ENCODE results near the gene LGALS14.
A peak's percentile ranks its signal among the peaks of the same experiment; 100 is the strongest.
"Not testable (repeated sequence)": the region's sequence is repeated elsewhere in the genome, so short reads cannot be mapped to it uniquely, and the experiment has no call there.

LGALS14 gene

GRCh38 chr19:39704181-39705044 lies at the start of gene LGALS14:
TSS of gene LGALS14 (plus strand) at chr19:39704481. CDS start at chr19:39704529, 48 bp downstream.
- H3K4me1 Mint-ChIP-seq = peaks cover 47% of the 10 kb centered on the region
- H3K4me3 Mint-ChIP-seq = peak within 1 kb of the TSS; percentile 54
- H3K27ac Mint-ChIP-seq = peak within 1 kb of the TSS; percentile 91

DNA sequence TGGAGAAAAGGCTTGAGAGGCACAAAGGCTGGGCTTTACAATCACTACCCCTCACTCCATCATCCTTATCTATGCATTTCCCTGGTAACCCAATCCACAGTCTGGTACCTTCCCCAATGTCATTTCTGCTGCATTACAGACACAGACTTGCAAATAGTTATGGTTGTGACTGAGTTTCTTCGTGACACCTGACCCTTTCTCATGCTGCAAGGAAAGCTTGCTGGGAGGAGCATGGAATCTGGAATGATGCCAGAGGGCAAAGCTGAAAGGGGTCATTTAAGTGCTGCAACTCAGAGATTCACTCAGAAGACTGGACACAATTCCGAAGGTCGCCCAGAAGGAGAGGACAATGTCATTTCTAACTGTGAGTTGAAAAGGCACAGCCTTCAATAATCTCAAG lies 48.7 kb upstream of the LGALS14 start, which contains the start of gene LGALS16:
Gene LGALS16 (plus strand): TSS at position 301 of the 400 bp plus-strand sequence. CDS start 49 bp downstream, at position 350.
- H3K4me1 Mint-ChIP-seq = no peaks in the 10 kb centered on the region
- H3K4me3 Mint-ChIP-seq = no peak within 1 kb of the TSS
- H3K27ac Mint-ChIP-seq = no peak within 1 kb of the TSS
- H3K27me3 Mint-ChIP-seq = peaks cover 3% of the 10 kb centered on the region
- H3K9me3 Mint-ChIP-seq = no peaks in the 10 kb centered on the region
- H3K36me3 Mint-ChIP-seq = no peaks in the 10 kb centered on the region

More at GRCh38 chr19:39704181-39705044, at the start of gene LGALS14:
- Mint-ChIP-seq H3K27me3 (no peaks in the 10 kb centered on the region), H3K9me3 (peaks cover 4% of the 10 kb centered on the region), H3K36me3 (peaks cover 4% of the 10 kb centered on the region)

DNA sequence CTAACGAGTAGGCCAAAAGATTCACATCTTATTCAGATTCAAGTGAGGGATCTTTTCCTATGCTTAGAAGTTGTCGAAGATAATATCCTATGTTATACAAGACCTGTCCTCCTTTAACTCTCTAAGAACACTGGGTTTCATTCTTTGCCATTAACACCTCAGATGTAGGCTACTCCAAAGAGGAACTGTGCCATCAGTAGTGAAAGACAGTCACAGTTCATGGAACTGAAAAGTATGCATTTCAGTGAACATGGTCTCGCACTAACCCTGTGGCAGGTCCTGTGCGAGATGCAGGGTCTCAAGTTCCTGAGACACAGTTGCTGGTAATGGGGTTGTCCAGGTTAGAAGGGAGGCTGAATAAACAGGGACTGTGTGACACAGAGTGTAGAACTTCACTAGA lies 44.5 kb upstream of the LGALS14 start:
- Mint-ChIP-seq H3K27me3 (no peaks in the 10 kb centered on the region), H3K9me3 (no peaks in the 10 kb centered on the region), H3K4me3 (no peak overlapping the region), H3K27ac (no peak overlapping the region), H3K4me1 (peaks cover 10% of the 10 kb centered on the region), H3K36me3 (no peaks in the 10 kb centered on the region)

- H3K4me1 Mint-ChIP-seq = peaks cover 10% of the 10 kb centered on the region
- no peaks in the 10 kb centered on the region for H3K9me3 Mint-ChIP-seq
- no peaks in the 10 kb centered on the region for H3K36me3 Mint-ChIP-seq
- H3K4me3 Mint-ChIP-seq = no peak overlapping the region
- H3K27ac Mint-ChIP-seq = no peak overlapping the region
- H3K27me3 Mint-ChIP-seq = no peaks in the 10 kb centered on the region
Observed at GRCh38 chr19:39660661-39661060, 43.6 kb upstream of the LGALS14 start.

- Mint-ChIP-seq H3K27me3 (no peaks in the 10 kb centered on the region), H3K4me1 (peaks cover 10% of the 10 kb centered on the region)
Observed at GRCh38 chr19:39661565-39661964, 42.7 kb upstream of the LGALS14 start.

GRCh38 chr19:39669860-39670259 lies 34.4 kb upstream of the LGALS14 start:
- H3K4me3 Mint-ChIP-seq, H3K27me3 Mint-ChIP-seq, H3K27ac Mint-ChIP-seq, H3K36me3 Mint-ChIP-seq, H3K9me3 Mint-ChIP-seq: not testable (repeated sequence)
- peaks cover 28% of the 10 kb centered on the region for H3K4me1 Mint-ChIP-seq

More at GRCh38 chr19:39661565-39661964, 42.7 kb upstream of the LGALS14 start:
- Mint-ChIP-seq H3K4me3 (no peak overlapping the region), H3K9me3 (no peaks in the 10 kb centered on the region), H3K27ac (no peak overlapping the region), H3K36me3 (peaks cover 2% of the 10 kb centered on the region)

- H3K4me3 Mint-ChIP-seq = no peak overlapping the region
- H3K9me3 Mint-ChIP-seq = no peaks in the 10 kb centered on the region
- H3K4me1 Mint-ChIP-seq = peaks cover 39% of the 10 kb centered on the region
- H3K27me3 Mint-ChIP-seq = peaks cover 3% of the 10 kb centered on the region
- peaks cover 3% of the 10 kb centered on the region for H3K36me3 Mint-ChIP-seq
- H3K27ac Mint-ChIP-seq = no peak overlapping the region
Observed at GRCh38 chr19:39670998-39671397, 33.3 kb upstream of the LGALS14 start.

GRCh38 chr19:39671739-39672363 lies 32.4 kb upstream of the LGALS14 start:
- peaks cover 43% of the 10 kb centered on the region for H3K4me1 Mint-ChIP-seq
- no peaks in the 10 kb centered on the region for H3K36me3 Mint-ChIP-seq
- H3K27ac Mint-ChIP-seq = peak overlapping the region; percentile 74
- H3K27me3 Mint-ChIP-seq = peaks cover under 1% of the 10 kb centered on the region
- H3K4me3 Mint-ChIP-seq = peak overlapping the region; percentile 8
- H3K9me3 Mint-ChIP-seq = no peaks in the 10 kb centered on the region

GRCh38 chr19:39672473-39672872 lies 31.8 kb upstream of the LGALS14 start:
- H3K27ac Mint-ChIP-seq = peak overlapping the region; percentile 25
- peaks cover 47% of the 10 kb centered on the region for H3K4me1 Mint-ChIP-seq
- no peak overlapping the region for H3K4me3 Mint-ChIP-seq
- no peaks in the 10 kb centered on the region for H3K9me3 Mint-ChIP-seq
- H3K27me3 Mint-ChIP-seq = no peaks in the 10 kb centered on the region
- H3K36me3 Mint-ChIP-seq = no peaks in the 10 kb centered on the region

- H3K27me3 Mint-ChIP-seq, H3K9me3 Mint-ChIP-seq, H3K36me3 Mint-ChIP-seq, H3K4me3 Mint-ChIP-seq: not testable (repeated sequence)
- Mint-ChIP-seq H3K27ac (peak overlapping the region; percentile 82), H3K4me1 (peaks cover 58% of the 10 kb centered on the region)
Observed at GRCh38 chr19:39673862-39674261, 30.4 kb upstream of the LGALS14 start.

DNA sequence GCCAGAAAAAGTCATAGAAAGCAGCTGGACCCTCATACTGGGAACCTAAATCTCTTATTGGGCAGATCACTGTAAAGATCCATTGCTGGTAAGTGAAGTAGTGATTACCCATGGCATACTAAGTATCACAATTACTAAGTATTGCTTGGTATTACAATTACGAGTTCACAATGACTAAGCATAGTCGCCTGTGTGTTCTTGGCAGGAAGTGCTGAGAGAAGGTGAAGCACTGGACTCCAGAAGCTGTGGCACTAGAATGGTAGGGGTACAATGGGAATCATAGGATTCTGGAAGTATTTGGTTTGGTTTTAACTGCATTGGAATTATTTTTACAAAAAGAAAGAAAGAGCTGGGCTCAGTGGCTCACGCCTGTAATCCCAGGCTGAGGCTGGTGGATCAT lies 28.3 kb upstream of the LGALS14 start:
- H3K27ac Mint-ChIP-seq = peak overlapping the region; percentile 96
- peaks cover 79% of the 10 kb centered on the region for H3K4me1 Mint-ChIP-seq
- no peaks in the 10 kb centered on the region for H3K9me3 Mint-ChIP-seq
- H3K36me3 Mint-ChIP-seq = no peaks in the 10 kb centered on the region
- H3K27me3 Mint-ChIP-seq = no peaks in the 10 kb centered on the region
- H3K4me3 Mint-ChIP-seq = peak overlapping the region; percentile 45

- Mint-ChIP-seq H3K9me3 (no peaks in the 10 kb centered on the region), H3K4me1 (peaks cover 66% of the 10 kb centered on the region), H3K27me3 (no peaks in the 10 kb centered on the region), H3K4me3 (peak overlapping the region; percentile 84), H3K36me3 (peaks cover 1% of the 10 kb centered on the region), H3K27ac (peak overlapping the region; percentile 98)
Observed at GRCh38 chr19:39677961-39678889, 26.1 kb upstream of the LGALS14 start.

GRCh38 chr19:39679056-39679790 lies 25.1 kb upstream of the LGALS14 start:
- peaks cover 1% of the 10 kb centered on the region for H3K36me3 Mint-ChIP-seq
- H3K27ac Mint-ChIP-seq = peak overlapping the region; percentile 98
- peak overlapping the region; percentile 84 for H3K4me3 Mint-ChIP-seq
- peaks cover 56% of the 10 kb centered on the region for H3K4me1 Mint-ChIP-seq
- H3K9me3 Mint-ChIP-seq = no peaks in the 10 kb centered on the region
- no peaks in the 10 kb centered on the region for H3K27me3 Mint-ChIP-seq

DNA sequence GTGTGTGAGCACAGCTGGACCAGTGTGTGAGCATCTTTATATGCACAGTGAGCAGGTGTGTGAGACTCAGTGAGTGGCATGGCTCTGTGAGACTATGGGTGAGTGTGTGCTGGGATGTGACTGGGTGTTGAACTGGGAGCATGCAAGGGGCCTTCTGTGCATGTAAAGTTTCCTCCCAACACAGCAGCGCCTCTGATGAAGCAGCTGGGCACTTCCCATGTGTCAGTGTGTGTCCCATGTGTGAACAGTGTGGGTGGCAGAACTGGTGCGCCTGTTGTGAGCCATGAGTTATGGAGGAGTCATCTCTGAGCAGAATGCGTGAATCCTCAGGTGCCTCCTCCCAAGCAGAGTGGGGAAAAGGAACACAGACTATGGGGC lies 24.5 kb upstream of the LGALS14 start:
- peak overlapping the region; percentile 84 for H3K4me3 Mint-ChIP-seq

GRCh38 chr19:39680593-39680992 lies 23.7 kb upstream of the LGALS14 start:
- H3K36me3 Mint-ChIP-seq = peaks cover 6% of the 10 kb centered on the region

More for the DNA sequence above, 24.5 kb upstream of the LGALS14 start:
- H3K27me3 Mint-ChIP-seq = no peaks in the 10 kb centered on the region
- H3K4me1 Mint-ChIP-seq = peaks cover 56% of the 10 kb centered on the region
- H3K27ac Mint-ChIP-seq = peak overlapping the region; percentile 98
- no peaks in the 10 kb centered on the region for H3K9me3 Mint-ChIP-seq
- peaks cover 1% of the 10 kb centered on the region for H3K36me3 Mint-ChIP-seq

More at GRCh38 chr19:39680593-39680992, 23.7 kb upstream of the LGALS14 start:
- Mint-ChIP-seq H3K4me1 (peaks cover 49% of the 10 kb centered on the region), H3K9me3 (no peaks in the 10 kb centered on the region), H3K4me3 (peak overlapping the region; percentile 84), H3K27ac (peak overlapping the region; percentile 66), H3K27me3 (no peaks in the 10 kb centered on the region)

All from activated naive CD4-positive, alpha-beta T cell treated with anti-CD3 and anti-CD28 coated beads, Interleukin-2, amount 50 U/mL, for 24 hours (primary cell).